ENCODE results near the gene SPTBN5.

SPTBN5 gene

GRCh38 chr15:41798607-41799487 is 95.0 kb downstream of the SPTBN5 start:
- TF ChIP-seq CTCF (IDR thresholded peaks at IDR 0.05; ENCODE audit: control extremely low read depth, extremely low read depth, low read depth, missing control alignments): no peak
- CTCF ChIA-PET: interaction anchor here (1.1 to 9.4 kb wide), 4 partner anchors 13 to 106 kb away, joined by 3 to 107 read pairs (median 38); partner anchors contain the start of gene MAPKBP1
- no peak for DNase-seq (ENCODE audit: extremely low spot score)
- POLR2A ChIA-PET: no interaction called here

Data from GM10248 (cell line).